GM06990 (cell line): Measurements from ENCODE around the gene MDM2.

Experiments
- DNase-seq: peaks from one replicate; pipeline ENCODE4 v3.0.0-alpha.2; 2011; ENCODE audit not compliant: insufficient read length; ENCODE audit errors: extremely low read depth
- H3K27me3 ChIP-seq: replicated peaks from 2 replicates; pipeline ENCODE4 v1.6.0; 2011; ENCODE audit warnings: low read length; ENCODE audit not compliant: control insufficient read depth, insufficient read depth
- H3K36me3 ChIP-seq: 2 replicates; pipeline ENCODE4 v1.5.1; 2011; ENCODE audit warnings: low read length; ENCODE audit not compliant: control insufficient read depth, insufficient read depth
- H3K4me3 ChIP-seq: replicated peaks from 2 replicates; pipeline ENCODE4 v1.5.1; 2011; ENCODE audit warnings: low read depth, mild to moderate bottlenecking, control low read depth, low read length
- CTCF ChIP-seq: IDR thresholded peaks from 2 replicates; pipeline ENCODE4 v1.5.1; 2011; ENCODE audit warnings: low read length, control low read depth, mild to moderate bottlenecking, inconsistent platforms; ENCODE audit not compliant: insufficient read depth, poor library complexity, severe bottlenecking

The MDM2 gene

GRCh38 chr12:68786929-68787328 lies 21.0 kb upstream of the MDM2 start:
- Histone ChIP-seq H3K4me3 (no peak overlapping the region), H3K27me3 (no peaks in the 10 kb centered on the region), H3K36me3 (no peaks in the 10 kb centered on the region)
- peak; percentile 22 for TF ChIP-seq CTCF
- no peak for DNase-seq

- no peak for TF ChIP-seq CTCF
- no peaks in the 10 kb centered on the region for H3K27me3 ChIP-seq
- DNase-seq = no peak
Measured at GRCh38 chr12:68788554-68789143, 19.3 kb upstream of the MDM2 start.

DNA sequence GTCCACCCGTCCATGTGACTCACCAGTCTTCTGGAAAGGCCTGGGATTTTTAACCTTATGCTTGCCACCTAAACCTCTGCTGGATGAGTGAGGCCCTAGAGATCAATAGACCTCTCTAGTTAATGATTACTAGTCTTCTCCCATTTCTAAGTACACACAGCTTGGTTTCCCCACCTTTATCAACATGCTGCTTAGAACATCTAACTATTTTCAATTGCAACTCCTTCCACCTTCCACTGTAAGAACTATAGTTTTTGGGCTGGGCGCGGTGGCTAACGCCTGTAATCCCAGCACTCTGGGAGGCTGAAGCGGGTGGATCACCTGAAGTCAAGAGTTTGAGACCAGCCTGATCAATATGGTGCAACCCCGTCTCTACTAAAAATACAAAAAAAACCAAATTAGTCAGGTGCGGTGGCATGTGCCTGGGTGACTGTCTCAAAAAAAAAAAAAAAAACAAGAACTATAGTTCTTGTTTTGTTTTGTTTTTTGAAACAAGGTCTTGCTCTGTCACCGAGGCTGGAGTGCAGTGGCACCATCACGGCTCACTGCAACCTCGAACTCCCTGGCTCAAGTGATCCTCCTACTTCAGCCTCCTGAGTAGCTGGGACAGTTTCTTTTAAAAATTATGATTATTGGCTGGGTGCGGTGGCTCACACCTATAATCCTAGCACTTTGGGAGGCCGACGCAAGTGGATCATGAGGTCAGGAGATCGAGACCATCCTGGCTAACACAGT lies 18.7 kb upstream of the MDM2 start:
- Histone ChIP-seq H3K27me3 (no peaks in the 10 kb centered on the region), H3K4me3 (no peak overlapping the region), H3K36me3 (no peaks in the 10 kb centered on the region)
- no peak for TF ChIP-seq CTCF
- no peak for DNase-seq

More at GRCh38 chr12:68788554-68789143, 19.3 kb upstream of the MDM2 start:
- H3K36me3 ChIP-seq = no peaks in the 10 kb centered on the region
- no peak overlapping the region for H3K4me3 ChIP-seq

- no peak overlapping the region for H3K4me3 ChIP-seq
- no peak for TF ChIP-seq CTCF
- H3K36me3 ChIP-seq = no peaks in the 10 kb centered on the region
- no peak for DNase-seq
- no peaks in the 10 kb centered on the region for H3K27me3 ChIP-seq
Measured at GRCh38 chr12:68790081-68790951, 17.7 kb upstream of the MDM2 start.

- H3K4me3 ChIP-seq = no peak overlapping the region
- no peak for DNase-seq
- TF ChIP-seq CTCF = no peak
Measured at GRCh38 chr12:68790952-68791234, 17.1 kb upstream of the MDM2 start.

More at GRCh38 chr12:68790952-68791234, 17.1 kb upstream of the MDM2 start:
- Histone ChIP-seq H3K27me3 (no peaks in the 10 kb centered on the region), H3K36me3 (no peaks in the 10 kb centered on the region)
